ENCODE measurements around the gene IER2. TPM values are rescaled to one million over a fixed set of nuclear protein-coding genes. Genes with fewer than 3 reads are reported as not detected.

Gene IER2
- polyA plus RNA-seq, 1 donor from 2014 or later: 23.3 TPM

DNA sequence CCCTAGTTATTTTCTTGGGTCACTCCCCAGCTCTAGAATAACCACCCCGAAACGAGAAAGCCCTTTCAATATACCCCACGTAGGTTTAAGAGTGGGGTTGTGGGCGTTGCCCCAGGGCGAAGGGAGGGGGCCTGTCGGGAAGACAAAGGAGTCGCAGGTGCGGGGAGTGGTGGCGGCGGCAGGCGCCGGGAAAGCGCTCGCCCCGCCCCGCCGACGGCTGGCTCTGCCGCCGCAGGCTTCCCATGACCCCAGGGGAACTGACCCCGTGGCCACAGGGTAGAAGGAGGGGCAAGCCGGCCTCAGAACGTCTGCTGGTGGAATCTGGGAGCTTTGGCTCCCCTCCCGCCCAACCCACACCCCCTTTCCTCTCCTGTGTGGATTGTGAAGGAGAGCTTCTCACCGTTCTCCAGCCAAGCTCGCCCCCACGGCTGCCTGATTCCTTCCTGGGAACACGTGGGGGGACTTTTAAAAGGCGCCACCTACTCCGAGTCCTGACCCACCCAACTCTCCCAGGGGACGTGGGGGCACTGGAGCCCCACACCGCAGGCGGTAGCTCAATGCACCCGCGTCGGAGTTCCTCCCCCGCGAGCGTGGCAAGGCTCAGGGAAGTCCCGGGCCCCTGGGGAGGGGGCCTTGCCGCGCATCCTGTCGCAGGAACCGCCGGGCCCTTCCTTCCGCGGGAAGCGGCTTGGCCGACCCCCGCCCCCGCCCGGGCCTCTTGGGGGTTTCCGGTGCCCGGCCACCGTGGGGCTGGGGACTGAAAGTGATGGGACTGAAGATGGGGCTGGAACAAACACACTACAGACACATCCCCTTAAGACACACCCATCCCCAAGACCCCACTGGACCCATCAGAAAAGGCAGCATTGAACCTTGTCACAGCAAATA, 5.5 kb downstream of the IER2 start:
- H3K79me2 ChIP-seq (replicated peaks; ENCODE audit: insufficient read depth, low read length): no peaks in the 10 kb centered on the region

DNA sequence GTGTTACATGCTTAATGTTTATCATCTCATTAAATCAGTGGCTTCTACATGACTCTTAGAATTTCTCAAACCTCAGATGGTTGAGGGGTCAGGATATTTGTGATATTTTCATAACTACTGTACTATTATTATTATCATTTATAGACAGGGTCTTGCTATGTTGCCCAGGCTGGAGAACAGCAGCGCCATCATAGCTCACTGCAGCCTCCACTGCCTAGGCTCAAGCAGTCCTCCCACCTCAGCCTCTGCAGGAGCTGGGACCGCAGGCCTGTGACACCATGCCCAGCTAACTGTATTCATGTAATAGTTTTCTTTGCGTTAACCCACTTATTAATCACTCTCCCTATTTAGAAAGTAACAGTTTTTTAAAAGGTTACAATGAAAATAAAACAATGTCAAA, 9.5 kb downstream of the IER2 start:
- Histone ChIP-seq H3K9ac (ENCODE audit: low read length) (no peak overlapping the region), H3K4me3 (ENCODE audit: low read length) (no peak overlapping the region), H3K27me3 (ENCODE audit: insufficient read depth, low read depth, low read length) (peaks cover 15% of the 10 kb centered on the region), H3K36me3 (ENCODE audit: insufficient read depth, low read length) (no peaks in the 10 kb centered on the region), H3K9me2 (ENCODE audit: insufficient read depth, low read length) (no peaks in the 10 kb centered on the region), H3K27ac (ENCODE audit: low read length) (no peak overlapping the region), H3K9me3 (ENCODE audit: low read length) (no peaks in the 10 kb centered on the region), H3K4me2 (ENCODE audit: low read length) (no peak overlapping the region), H2AFZ (ENCODE audit: low read depth, low read length) (no peak overlapping the region), H4K20me1 (ENCODE audit: insufficient read depth) (no peaks in the 10 kb centered on the region), H3F3A (ENCODE audit: insufficient read depth, low read length, poor library complexity, severe bottlenecking) (no peaks in the 10 kb centered on the region), H3K79me2 (replicated peaks; ENCODE audit: insufficient read depth, low read length) (no peaks in the 10 kb centered on the region)
- no peak for TF ChIP-seq EP300 (conservative IDR thresholded peaks at IDR 0.05; ENCODE audit: poor library complexity, severe bottlenecking)
- no peak for TF ChIP-seq TAF1 (IDR thresholded peaks at IDR 0.05; ENCODE audit: low read depth)
- no peak for TF ChIP-seq SMC3 (conservative IDR thresholded peaks at IDR 0.05; ENCODE audit: poor library complexity)
- TF ChIP-seq, protein P1, sequence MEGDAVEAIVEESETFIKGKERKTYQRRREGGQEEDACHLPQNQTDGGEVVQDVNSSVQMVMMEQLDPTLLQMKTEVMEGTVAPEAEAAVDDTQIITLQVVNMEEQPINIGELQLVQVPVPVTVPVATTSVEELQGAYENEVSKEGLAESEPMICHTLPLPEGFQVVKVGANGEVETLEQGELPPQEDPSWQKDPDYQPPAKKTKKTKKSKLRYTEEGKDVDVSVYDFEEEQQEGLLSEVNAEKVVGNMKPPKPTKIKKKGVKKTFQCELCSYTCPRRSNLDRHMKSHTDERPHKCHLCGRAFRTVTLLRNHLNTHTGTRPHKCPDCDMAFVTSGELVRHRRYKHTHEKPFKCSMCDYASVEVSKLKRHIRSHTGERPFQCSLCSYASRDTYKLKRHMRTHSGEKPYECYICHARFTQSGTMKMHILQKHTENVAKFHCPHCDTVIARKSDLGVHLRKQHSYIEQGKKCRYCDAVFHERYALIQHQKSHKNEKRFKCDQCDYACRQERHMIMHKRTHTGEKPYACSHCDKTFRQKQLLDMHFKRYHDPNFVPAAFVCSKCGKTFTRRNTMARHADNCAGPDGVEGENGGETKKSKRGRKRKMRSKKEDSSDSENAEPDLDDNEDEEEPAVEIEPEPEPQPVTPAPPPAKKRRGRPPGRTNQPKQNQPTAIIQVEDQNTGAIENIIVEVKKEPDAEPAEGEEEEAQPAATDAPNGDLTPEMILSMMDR (IDR thresholded peaks at IDR 0.05; ENCODE audit: poor library complexity, severe bottlenecking): no peak
- no peak for TF ChIP-seq POLR2AphosphoS5 (IDR thresholded peaks at IDR 0.05)

More for the DNA sequence above, 5.5 kb downstream of the IER2 start:
- no peaks in the 10 kb centered on the region for H3K9me2 ChIP-seq (ENCODE audit: insufficient read depth, low read length)
- H3K9me3 ChIP-seq (ENCODE audit: low read length): no peaks in the 10 kb centered on the region
- H3K27me3 ChIP-seq (ENCODE audit: insufficient read depth, low read depth, low read length): peaks cover 16% of the 10 kb centered on the region
- no peak overlapping the region for H3K27ac ChIP-seq (ENCODE audit: low read length)
- H3K36me3 ChIP-seq (ENCODE audit: insufficient read depth, low read length): no peaks in the 10 kb centered on the region
- H3K4me2 ChIP-seq (ENCODE audit: low read length): no peak overlapping the region
- H3K9ac ChIP-seq (ENCODE audit: low read length): peak overlapping the region; percentile 5
- TF ChIP-seq RAD21 (conservative IDR thresholded peaks at IDR 0.05): no peak
- no peak for TF ChIP-seq MXI1 (conservative IDR thresholded peaks at IDR 0.05; ENCODE audit: poor library complexity, severe bottlenecking)
- no peak for TF ChIP-seq SMC3 (conservative IDR thresholded peaks at IDR 0.05; ENCODE audit: poor library complexity)
- TF ChIP-seq EP300 (conservative IDR thresholded peaks at IDR 0.05; ENCODE audit: poor library complexity, severe bottlenecking): no peak
- TF ChIP-seq TAF1 (IDR thresholded peaks at IDR 0.05; ENCODE audit: low read depth): no peak
- TF ChIP-seq, protein P2, sequence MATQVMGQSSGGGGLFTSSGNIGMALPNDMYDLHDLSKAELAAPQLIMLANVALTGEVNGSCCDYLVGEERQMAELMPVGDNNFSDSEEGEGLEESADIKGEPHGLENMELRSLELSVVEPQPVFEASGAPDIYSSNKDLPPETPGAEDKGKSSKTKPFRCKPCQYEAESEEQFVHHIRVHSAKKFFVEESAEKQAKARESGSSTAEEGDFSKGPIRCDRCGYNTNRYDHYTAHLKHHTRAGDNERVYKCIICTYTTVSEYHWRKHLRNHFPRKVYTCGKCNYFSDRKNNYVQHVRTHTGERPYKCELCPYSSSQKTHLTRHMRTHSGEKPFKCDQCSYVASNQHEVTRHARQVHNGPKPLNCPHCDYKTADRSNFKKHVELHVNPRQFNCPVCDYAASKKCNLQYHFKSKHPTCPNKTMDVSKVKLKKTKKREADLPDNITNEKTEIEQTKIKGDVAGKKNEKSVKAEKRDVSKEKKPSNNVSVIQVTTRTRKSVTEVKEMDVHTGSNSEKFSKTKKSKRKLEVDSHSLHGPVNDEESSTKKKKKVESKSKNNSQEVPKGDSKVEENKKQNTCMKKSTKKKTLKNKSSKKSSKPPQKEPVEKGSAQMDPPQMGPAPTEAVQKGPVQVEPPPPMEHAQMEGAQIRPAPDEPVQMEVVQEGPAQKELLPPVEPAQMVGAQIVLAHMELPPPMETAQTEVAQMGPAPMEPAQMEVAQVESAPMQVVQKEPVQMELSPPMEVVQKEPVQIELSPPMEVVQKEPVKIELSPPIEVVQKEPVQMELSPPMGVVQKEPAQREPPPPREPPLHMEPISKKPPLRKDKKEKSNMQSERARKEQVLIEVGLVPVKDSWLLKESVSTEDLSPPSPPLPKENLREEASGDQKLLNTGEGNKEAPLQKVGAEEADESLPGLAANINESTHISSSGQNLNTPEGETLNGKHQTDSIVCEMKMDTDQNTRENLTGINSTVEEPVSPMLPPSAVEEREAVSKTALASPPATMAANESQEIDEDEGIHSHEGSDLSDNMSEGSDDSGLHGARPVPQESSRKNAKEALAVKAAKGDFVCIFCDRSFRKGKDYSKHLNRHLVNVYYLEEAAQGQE (IDR thresholded peaks at IDR 0.05; ENCODE audit: borderline replicate concordance): no peak
- TF ChIP-seq POLR2AphosphoS5 (IDR thresholded peaks at IDR 0.05): no peak
- no peak for TF ChIP-seq EZH2 (IDR thresholded peaks at IDR 0.05; ENCODE audit: borderline replicate concordance, insufficient read depth, low read length, poor library complexity, severe bottlenecking)
- TF ChIP-seq, protein P1 (IDR thresholded peaks at IDR 0.05; ENCODE audit: poor library complexity, severe bottlenecking): no peak
- H3K4me3 ChIP-seq (ENCODE audit: low read length): peak overlapping the region; percentile 97
- no peak overlapping the region for H2AFZ ChIP-seq (ENCODE audit: low read depth, low read length)
- H4K20me1 ChIP-seq (ENCODE audit: insufficient read depth): no peaks in the 10 kb centered on the region
- no peaks in the 10 kb centered on the region for H3F3A ChIP-seq (ENCODE audit: insufficient read depth, low read length, poor library complexity, severe bottlenecking)
